T-helper 9 cell (primary cell): ENCODE results near the gene CCR9.

Experiments
- DNase-seq: peaks from one replicate; pipeline ENCODE4 v3.0.0-alpha.2; 2020

CCR9 gene

DNA sequence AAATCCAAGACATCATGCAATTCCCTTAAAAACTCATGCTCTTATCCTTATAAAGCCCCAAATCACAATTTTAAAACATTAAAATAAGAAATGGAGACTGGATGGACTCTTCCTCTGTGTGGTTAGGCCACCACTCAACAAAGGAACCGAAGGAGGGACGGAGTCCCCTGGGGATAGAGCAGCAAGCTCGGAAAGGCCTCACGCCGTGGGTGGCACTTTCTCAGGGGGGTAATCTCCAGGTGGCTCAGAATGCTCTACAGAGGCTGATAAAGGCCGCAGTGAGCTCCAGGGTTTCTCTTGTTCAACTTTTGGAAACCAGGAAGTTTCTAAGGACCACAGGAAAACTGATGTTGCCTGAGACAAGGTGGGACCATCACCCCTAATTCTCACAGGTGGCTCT, 23.2 kb downstream of the CCR9 start:
- DNase-seq: no peak

DNA sequence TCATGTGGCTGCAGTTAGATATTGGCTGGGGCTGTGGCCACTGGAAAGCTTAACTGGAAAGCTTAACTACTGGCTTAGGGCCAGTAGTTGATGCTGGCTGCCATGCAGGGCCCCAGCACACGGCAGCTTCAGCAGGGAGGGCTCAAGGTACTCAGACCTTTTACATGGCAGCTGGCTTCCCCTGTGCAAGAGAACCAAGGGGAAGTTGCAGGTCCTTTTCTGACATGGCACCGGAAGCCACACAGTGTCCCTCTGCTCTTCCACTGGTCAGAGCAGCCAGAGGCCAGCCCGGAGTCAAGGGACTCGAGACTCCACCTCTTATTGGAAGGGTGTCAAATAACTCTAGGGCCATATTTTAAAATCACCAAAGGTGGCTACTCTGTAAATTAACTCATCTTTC, 24.5 kb downstream of the CCR9 start:
- no peak for DNase-seq

DNA sequence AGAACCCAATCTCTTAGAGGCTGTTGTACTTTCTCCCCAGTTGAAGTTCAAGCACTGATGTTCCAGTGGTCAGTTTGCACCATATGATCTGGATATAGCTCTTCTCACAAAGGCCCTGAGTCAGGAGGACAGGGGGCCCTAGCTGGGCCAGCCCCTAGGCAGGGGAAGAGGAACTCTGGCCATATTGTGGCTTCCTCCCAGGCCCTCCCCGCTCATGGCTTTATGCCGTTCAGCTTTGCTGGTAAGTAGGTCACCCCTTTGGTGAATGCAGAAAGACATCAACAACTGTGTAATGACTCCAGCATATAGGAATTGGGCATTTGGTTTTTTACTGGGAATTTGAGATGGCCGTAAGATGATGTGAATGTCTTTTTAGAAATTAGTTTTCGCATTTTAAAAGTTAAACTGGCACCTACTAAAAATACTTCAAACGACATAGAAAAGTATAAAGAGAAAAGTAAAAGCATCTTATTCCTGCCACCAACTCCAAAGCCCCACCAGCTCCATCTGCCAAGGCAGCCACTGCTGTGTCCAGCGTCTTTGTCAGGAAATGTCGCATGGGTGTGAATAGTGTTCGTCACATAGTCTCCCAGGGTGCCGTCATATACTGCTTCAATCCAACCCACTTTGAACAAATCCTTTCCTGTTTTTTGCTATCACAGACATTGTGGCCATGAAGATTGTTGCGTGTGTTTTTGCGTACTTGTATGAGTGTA, 25.3 kb downstream of the CCR9 start:
- no peak for DNase-seq

DNA sequence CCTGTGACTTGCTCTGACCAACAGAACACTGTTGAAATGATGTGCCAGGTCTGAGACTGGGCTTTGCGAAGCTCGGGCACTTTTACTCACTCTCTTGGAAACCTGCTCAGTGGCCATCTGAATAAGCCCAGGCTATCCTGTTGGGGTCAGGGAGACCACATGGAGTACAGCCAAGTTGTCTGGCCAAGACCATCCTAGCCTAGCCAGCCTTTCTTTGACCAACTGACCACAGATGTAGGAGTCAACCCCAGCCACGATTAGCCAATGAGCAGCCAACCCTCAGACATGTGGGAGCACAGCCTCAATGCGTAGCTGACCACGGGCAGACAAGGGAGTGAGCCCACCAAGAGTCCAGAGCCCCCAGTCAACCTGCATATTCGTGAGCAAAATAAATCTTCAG, 26.1 kb downstream of the CCR9 start:
- no peak for DNase-seq

DNA sequence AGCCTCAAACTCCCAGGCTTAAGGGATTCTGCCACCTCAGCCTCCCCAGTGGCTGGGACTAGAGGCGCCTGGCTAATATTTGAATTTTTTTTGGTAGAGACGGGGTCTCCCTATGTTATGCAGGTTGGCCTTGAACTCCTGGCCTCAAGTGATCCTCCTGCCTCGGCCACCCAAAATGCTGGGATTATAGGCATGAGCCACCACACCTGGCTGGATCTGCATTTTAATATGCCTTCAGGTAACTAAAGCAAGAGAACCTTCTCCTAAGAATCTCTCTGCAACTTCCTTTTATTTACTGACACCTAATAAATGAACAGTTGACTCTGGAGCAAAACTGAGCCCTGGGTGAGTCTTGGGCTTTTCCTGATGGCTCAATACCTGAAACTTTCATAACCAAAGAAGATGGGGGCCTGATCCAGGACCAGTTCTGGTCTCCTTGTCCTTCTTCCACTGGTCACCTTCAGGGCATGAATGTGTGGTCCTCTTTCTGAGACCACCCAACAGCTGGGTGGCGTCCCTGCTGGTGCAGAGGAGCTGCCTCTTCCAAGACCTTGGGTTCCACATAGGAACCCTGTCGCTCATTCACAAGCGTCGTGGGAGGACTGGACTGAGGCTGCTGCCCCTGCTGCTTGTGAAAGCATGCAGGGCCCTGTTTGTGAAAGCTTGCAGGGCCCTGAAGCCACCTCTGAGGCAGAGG, 28.2 kb downstream of the CCR9 start:
- DNase-seq: no peak

DNA sequence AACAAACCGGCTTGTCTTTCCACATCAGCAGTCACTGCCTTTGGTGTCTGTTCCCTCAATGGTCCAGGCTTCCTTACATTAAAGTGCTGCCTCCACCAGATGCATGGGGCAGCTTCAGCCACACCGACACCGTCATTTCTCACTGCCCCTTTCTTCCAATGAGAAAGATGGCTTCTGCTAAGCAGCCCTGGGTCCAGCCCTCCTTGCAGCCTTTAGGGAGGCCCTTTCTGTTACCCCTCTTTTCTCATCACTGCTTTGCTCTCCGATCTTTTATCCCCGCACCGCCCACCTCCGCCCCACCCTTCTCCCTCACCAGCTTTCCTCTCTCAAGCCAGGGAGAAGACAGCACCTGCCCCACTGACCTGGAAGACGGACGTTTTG, 28.7 kb downstream of the CCR9 start:
- no peak for DNase-seq

DNA sequence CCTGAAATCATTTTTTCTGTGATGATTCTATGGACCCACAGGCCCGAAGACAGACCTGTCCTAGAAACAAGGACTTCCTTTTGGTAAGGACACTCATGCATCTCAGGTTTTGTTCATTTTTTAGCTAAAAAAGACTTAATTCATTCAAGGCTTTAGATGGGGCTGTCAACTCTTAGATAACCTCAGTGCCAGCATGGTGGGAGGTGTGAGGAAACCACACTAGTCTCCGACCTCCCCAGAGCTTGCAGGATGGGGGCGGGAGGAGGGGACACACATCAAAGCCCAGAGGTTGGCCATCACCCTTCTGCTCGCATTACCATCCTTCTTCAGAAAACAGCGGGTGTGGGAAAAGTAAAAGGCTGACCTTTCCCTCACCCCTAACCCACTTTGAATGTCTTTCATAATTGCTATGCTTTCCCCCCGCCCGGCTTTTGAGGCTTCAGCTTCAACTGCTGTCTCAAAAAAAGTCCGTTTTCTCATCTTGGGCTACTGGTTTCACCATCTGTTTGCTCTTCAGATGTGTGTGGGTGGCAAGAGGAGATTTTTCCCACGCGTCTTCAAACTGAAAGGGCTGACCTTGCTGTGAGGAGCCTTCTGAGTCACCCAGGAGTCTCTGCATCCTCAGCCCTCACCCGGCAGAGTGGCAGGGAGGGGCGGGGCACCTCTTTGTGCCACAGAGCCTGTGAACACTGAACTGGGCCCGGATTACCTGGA, 29.3 kb downstream of the CCR9 start:
- DNase-seq: peak; percentile 57

DNA sequence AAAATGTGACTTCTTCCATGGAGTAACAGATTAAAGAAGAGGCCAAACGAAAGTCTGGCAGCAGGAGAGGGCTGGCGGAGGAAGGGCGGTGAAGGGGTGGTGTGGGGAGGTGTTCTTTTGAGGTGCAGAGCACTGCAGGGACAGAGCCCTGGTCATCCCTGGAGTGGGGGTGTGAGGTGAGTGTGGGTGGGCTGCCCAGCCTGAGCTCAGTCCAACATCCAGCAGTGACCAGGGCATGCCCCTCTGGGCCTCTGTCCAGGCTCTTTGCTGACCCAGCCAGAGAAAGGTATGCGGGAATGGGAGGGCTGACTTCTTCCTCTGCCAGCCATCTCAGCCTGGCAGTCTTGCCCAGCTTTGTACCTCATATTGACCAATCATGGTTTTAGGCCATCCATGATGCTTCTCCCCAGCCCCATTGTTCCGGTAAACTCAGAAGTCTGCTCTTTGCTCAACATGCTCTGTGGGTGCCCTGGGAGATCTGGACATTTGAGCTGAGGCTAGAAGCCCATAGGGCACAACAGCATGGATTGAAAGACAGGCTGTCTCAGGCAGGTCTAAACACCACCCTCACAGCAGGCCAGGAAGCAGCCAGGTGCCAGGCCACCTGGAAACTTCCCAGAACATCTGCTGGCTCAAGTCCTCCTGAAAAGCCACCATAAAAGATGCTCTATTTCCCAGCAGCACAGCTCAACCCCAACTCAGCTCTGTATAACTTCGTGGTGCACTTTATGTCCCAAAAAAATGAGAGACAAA, 31.0 kb downstream of the CCR9 start:
- no peak for DNase-seq

DNA sequence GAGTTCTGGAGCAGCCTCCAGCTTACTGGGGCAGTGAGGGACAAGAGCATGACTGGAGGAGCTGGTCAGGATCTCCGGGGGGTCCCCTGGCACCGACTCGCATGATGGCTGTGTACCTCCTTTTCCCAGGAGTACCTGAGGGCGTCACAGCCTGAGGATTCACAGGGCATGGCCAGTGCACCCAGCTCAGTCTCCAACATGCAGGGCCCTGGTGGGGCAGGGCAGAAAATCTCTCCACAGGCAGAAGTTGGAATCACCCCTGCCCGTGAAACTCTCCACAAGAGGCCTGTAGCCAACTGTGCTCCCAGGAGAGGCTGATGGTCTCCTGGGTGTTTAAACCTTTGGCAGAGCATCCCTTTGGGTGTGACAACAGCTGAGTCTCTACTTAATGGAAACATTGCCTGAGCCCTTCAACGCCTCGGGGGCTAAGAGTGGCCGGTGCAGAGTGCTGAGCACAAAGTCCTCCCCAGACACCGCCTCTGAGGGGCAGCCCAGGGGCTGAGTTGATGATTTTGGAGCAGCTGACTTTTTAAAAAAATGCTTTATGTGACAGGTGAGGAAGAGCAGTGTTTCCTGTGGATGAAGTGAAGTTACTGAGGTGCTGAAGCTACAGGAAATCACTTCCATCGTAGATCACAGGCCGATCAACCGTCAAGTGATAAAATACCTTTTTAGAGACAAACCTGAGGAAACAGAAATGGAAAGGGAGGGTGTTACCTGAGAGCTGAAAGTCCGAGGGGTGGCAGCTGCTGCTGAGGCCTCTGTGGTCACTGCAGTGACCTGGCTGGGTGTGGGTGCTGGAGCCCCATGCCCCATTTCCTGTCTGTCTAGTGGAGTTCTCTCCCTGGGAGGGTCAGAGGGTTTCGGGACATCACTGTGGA, 35.1 kb downstream of the CCR9 start:
- DNase-seq: no peak

DNA sequence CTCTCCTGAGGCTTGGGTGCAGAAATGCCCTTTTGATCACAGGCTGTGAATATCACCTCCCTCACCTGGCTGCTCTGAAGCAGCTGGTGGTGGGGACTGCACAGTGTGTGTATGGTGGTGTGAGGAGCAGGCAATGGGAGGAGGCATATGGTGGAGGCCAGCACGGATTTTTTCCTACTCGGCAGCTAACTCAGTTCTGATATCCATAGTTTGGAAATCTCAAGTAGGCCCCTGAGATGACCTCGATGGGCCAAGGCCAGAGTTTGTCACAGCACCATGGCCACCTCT, 35.6 kb downstream of the CCR9 start:
- no peak for DNase-seq

DNA sequence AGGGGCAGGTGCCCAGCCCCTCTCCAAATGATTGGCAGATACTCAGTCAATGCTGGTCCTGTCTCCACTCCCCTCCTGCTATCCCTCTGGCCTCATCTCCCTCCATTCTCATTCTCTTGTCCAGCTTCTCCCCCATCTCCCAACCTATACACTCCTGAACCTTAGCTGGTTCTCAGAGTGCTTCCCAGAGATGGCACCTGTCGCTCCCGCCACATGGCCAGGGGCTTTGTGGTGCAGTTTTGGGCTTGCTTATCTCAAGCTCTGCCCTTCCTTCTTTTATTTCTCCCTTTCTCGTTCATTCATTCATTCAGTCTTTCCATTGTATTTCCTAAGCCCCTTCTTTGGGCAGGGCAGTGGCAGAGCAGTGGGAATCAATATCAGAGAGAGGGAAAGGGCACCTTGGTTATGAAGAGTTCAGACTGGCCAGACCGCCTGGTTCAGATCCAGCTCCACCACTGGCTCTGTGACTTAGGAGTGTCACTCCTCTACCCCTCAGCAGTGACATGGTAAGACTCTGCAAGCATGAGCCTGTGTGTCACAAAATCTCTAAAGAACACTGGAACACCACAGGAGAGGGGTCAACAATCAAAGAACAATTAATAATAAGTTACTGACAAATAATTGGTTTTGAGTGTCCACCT, 36.7 kb downstream of the CCR9 start:
- no peak for DNase-seq

DNA sequence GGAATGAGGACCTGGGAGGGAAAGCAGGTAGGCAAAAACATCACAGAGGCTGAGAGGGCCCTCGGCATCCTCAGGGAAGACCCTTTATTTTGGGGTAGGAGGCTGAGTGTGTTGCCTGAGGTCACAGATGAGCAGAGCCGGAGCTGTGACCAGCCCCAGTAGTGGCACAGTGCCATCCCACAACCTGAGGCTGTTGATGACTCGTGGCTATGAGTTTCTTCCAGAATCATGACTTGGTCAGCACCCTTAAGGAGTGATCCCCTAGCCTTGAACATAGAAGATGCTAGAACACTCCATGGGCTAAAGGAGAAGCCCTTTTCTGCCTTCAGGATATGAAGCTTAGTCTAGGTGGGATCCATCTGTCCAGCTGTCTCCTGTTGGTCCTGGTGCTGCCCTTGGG, 37.4 kb downstream of the CCR9 start:
- DNase-seq: no peak

DNA sequence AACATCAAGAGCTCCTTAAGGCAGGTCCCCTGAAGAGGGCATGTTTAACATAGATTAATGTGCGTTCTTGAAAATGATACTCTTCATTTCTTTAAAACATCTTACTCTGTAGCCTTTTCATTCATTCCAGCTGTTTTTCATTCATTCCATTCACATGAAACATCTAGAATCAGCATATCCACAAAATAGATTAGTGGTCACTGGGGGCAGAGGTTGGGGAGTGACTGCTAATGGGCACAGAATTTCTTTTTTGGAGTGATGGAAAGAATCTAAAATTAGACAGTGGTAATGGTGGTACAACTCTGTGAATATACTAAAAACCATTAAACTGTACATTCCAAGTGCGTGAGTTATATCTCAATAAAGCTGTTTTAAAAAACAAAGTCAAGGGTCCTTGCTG, 41.5 kb downstream of the CCR9 start:
- DNase-seq: no peak

DNA sequence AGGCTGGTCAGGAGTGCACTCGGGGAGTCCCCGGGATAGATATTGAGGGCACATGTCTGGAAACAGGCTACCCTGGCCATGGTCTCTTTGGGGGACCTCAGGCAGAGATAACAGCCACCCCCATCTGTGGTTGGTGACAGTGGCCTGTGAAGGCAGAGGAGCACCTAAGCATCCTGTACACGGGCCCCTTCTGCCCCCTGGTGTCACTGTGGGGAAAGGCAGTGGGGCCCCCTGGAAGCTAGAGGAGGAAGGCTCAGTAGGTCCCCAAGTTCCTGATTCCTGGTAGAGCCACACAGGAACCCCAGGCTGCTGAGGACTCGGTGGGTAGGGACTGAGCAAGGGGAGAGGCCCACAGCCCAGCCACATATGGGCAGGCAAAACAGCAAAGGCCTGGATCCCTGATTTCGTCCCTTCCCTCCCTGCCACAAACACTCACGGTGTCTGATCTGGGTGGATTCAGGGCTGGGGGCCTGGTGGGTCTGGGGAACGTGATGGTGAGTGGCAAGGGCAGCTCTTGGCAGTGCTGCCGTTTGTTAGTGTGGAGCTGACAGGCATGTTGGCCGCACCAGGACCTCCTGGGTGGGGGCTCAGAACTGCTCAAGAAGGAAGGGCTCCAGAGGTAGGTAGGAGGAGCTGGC, 42.8 kb downstream of the CCR9 start:
- peak; percentile 53 for DNase-seq

DNA sequence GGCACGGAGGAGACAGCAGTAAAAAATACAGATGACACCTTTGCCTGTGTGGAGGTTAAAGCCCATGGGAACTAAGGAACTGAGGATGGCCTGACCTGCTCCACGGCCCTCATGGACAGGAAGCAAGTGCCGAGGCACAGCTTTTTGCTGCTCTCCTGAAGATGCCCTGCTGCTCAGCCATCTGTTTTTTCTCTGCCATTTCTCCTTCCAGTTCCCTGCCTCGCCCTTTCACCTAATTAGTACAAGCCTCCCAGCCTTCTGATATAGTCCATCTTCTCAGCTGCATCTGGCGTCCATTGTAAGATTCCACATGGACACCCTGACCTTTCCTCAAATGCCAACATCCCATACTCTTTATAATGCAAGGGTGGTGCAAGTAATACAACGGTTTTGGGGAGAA, 45.2 kb downstream of the CCR9 start:
- DNase-seq: no peak

DNA sequence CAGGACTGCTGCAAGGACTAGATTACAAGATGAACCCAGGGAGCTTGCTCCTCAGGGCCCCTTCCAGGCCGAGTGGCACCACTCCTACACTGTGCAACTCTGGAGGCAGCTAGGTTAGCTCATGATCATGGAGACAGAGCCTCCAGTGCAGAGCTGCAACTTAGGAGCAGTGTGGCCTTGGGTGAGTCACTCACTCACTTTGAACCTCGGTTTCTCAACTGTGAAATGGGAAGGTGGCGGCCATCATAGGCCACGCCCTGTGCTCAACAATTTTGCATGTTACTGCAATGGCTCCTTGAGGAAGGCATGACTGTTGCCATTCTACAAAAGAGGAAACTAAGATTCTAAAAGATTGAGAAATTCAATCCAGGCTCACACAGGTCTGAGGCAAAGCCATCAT, 45.8 kb downstream of the CCR9 start:
- DNase-seq: no peak

DNA sequence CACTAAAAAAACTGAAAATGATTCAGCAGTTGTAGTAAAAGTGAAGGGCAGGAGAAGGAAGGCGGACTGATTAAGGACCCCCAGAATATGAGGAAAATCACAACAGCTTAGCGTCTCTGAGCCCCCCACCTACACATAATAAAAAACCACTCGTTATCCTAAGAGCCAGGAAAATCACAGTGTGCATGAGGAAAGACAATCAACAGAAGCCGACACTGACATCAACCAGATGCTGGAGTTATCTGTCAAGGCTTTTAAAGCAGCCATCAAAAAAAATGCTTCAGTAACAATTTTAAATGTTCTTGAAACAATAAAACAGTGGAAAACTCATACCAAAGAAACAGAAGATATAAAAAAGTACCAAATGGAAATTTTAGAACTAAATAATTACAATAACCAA, 47.2 kb downstream of the CCR9 start:
- DNase-seq: no peak

DNA sequence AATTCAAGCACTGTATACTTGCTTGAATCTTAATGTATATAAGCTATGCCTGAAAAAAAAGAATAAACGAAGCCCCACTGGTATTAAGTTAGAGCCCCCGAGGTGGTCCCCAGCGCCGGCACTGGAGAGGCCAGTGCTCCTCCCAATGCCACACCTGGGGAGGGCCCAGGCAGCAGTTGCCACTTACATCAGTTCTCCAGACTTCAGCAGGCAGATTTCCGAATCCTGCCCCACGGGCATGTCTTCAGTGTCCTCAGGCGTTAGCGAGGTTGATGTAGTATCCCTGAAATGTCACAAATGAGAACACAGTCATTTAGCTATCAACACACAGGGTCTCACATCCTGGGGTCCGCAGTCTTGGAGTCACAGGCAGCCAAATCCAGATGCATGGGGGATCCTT, 49.9 kb downstream of the CCR9 start:
- no peak for DNase-seq

DNA sequence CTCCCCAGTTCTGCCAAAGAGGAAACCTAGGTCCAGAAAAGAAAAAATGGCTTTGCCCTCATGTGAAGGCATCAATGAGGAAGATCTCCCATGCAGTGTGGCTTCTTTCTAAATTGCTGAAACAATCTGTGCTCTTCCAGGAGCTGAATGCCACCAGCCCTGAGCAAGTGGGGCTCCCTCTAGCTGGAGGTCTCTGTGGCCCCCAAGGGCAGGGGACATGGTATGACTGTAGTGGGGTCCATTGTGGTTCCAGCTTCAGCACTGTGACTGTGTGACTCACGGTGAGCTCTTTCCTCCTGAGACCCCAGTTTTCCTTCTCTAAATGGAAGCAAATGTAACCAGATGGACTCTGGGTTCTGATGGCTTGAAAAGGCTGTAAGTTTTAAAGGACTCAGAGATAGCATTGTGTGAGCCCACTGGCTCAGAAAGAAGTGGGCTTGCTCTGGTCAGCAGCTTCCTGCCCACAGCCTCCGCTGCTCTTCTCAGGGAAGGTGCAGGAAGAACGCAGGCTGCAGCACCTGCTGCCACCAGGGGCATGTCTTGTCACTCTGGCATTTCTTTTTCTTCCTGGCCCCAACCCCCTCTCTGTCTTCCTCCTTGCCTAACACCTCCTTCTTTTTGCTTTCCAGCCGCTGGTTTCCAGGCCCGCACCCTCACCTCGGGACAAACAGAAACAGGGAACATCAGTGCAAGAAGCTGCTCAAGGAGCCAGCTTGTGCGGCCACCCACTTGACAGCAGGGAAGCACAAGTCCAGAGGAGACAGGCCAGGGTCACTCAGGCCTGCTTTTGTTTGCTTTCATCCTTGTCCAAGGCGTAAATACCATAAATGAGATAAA, 51.1 kb downstream of the CCR9 start:
- DNase-seq: no peak

DNA sequence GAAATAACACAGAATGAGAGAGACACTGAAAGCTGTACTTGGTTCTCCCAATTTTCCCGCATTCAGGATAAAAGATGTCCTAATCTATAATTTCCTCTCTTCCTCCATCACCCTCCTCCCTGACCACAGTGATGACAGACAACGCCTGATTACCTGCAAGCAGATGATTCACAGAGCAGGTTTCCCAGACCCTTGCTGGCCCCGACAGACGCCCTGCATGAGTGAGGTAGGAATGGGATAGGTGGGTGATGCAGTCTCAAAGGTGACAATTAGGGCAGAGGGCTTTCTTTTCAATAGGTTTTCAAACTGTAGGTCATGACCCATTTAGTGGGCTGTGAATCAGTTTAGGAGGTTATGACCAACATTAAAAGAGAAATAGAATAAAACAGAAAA, 51.7 kb downstream of the CCR9 start:
- DNase-seq: no peak

DNA sequence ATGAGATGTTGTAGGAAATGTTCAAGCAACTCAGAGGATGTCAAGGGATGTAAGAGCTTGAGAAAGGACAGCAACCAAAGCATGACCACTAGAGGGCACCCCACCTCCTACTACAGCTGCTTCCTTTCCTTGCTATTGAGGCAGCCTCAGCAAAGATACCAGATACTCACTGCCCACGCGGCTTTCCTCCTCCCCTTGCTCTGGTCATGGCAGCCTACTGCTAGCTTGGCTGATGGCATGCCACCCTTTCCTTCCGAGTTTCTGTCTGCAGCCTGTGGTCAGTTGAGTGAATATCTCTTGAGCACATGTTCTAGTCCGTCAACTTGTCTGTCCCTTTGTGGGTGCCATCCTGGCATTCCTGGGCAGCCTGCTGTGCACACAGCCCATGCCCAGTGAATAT, 52.5 kb downstream of the CCR9 start:
- peak; percentile 75 for DNase-seq
